ENCODE data around the gene SOX13. TPM values are rescaled to one million over a fixed set of nuclear protein-coding genes. Genes with fewer than 3 reads are reported as not detected.
"Not testable (repeated sequence)": the region's sequence is repeated elsewhere in the genome, so short reads cannot be mapped to it uniquely, and the experiment has no call there.

SOX13 gene
- 0.12 and 0.42 TPM in 2 replicates for total RNA-seq

DNA sequence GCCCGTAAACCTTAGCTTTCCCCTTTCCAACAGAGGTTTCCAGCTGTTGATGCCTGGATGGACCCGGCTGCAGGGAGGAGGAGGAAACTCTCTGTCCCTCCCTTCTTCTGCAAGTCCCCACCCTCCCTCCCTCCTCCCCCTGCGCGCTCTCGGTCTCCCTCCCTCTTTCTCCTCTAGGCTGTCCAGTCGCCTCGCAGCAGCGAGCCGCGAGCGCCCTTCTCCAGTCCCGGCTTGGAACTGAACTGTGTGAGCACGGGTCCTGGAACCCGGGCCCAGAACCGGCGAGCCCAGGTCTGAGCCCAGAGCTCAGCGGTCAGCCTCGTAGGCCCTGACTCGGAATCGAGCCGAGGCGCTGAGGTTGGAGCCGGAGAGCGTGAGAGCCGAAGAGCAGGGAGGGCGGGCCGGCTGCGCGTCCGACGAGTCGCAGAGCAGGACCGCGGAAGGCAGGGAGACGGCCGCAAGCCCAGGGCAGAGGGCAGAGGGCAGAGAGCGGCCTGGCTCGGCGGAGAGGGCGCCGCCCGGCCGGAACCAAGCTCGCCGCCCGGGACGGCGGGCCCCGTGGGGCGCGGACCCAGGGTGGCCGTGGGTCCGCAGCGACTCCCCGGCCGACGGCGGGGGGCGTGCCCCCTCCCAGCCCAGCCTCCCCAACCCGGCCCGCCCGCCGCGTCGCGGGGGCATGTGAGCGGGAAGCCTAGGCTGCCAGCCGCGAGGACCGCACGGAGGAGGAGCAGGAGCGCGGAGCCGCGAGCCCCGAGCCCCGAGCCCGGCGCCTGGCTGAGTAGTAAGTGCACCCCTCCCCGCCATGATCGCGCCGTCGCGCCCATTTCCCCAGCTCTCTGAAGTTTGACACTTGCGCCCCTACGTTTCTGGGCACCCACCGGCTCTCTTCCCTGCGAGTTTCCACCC, at the start of gene SOX13:
SOX13 (plus strand) TSS at position 185 of the 906 bp plus-strand sequence. CDS start 39,801 bp downstream, outside the sequence.
- intact Hi-C loops (cut with micrococcal nuclease) = no loop called here

DNA sequence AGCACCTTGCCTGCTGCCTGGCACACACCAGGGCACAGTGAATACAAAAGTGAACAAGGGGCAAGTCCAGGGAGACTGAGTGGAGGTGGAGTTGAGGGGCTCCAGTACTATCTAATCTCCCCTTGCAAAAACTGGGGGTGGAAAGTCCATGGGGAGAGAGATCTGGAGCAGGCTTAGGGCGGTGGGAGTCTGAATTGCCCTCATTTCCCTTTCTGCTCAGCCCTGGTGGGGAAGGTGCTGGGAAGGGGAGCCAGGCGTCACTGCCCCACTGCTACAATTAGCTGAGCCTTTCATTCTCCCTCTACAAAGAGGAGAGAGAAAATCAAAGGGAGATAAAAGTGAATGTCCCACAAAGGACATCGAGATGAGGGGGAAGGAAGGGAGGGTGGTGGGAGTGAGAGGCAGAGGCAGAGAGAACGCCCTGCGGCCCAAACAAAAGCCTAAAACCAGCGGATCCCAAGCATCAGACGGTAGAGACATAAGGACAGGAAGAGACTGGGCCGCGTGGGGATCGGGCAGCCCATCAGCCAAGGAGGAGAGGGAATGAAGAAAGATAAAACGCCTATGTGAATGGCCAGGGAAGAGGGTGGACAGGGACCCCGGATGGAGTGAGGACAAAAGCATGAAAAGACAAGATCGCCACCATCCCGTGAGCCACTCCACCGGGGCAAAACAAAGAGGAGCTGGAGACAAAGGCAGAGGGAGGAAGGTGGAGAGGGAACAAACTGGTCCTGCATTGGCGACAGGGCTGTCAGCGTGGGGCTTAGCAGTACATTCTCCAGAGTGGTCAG, 46.8 kb upstream of the SOX13 start:
- intact Hi-C loops (cut with micrococcal nuclease) = no loop called here

DNA sequence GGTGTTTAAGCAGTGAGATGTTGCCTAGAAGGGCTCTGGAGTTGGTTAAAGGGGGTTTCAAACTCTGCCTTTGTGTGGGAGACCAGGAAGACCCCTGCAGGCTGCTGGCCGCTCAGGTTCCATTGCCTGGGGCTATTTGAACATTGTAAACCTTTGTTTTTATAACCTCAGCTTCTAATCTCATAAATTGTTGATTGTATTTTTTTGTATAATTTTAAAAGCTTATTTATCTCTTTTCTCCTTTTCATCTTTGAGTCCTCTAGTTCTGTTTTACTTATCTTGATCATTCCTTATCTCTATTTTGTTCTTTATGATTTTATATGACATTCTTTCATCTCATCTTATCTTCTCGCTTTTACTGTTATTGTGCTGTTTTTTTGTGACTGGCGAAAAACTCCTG, 45.5 kb upstream of the SOX13 start:
- intact Hi-C loops (cut with micrococcal nuclease) = no loop called here

DNA sequence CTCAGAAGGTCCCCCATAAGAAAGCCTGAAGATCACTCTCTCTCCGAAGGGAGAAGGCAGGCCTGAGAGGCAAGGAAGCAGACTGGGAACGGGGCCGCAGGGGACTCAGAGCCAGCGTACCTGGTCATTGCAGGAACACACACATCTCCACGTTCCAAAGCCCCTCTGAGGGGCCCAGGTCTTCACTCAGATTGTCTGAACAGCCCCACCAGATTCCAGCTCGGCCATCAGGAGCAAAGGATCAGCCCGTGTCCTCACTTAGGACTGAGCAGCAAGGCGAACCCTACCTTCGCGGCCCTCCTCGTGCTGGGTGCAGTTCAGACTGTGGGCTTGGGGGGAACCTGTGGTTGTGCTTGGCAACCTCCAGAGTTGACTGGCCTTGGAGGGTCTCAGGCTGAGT, 43.9 kb upstream of the SOX13 start:
- intact Hi-C loops (cut with micrococcal nuclease) = no loop called here

DNA sequence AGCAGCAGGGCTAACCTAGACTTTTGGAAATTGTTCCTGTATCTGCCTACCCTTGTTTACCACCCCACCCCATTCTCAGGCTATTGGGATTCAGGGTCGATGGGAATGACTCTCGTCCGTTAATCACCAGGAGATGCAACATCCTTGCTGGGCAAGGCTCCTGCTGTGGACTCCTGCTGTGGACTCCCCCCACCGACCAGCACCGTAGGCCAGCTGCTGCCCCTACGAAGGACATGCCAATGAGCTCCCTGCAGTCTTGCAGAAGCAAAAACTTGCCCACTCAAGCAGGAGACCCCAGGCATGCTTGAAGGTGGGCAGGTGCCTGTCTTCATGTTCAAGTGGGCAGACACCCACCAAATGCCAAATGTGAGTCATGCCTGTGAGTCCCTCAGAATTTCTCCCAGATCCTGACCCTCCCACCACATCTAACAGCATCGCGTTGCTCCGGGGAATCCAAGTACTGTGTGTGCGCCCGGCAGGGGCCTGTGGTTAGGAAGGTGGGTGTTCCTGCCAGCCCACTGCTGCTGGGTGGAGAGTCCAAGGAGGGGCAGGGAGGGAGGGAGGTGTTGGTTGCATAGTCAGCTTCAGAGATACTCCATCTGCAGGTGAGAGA, 41.7 kb upstream of the SOX13 start:
- intact Hi-C loops (cut with micrococcal nuclease) = no loop called here

DNA sequence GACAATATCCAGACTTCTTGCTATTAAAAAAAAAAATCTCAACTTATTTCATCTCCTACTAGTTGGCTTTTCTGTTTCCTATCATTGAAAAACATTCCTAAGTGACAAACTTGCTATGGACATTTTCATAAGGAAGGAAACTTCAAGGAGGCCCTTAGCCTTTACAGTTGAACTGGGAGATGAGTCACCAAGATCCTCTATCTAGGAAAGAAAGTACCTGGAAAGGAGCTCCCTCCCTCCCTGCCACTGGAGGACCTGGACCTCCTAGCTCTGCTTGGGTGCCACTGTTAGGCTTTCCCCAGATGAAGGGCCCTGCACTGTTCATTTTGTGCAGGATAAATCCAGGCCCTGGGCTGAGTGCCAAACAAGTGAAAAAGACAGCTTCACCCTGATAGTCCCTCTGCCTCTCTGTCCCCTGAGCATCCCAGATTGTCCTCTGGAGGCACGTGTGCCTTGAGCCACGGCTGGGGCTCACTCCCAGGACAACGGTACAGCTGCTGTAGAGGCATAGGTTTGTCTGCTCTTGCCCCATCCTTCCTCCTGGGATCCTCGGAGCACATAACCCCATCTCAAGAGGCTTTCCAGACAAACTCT, 40.2 kb upstream of the SOX13 start:
- intact Hi-C loops (cut with micrococcal nuclease) = no loop called here

DNA sequence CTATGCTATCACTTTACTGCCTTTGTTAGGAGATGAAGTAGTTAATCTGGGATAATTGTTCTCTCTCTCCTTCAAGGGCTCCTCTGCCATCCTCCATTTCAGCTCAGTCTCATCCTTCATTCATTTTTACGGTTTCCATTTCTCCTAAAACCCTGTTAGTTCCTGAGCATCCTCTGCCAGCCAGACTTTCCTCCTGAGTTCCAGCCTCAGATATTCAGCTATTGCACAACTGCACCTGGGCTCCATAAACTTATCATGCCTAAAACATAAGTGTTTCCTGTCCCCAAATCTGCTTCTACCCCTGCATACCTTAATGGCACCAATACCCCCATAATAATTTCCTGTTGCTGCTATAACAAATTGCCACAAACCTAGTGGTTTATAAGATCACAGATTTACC, 39.6 kb upstream of the SOX13 start:
- intact Hi-C loops (cut with micrococcal nuclease) = no loop called here

DNA sequence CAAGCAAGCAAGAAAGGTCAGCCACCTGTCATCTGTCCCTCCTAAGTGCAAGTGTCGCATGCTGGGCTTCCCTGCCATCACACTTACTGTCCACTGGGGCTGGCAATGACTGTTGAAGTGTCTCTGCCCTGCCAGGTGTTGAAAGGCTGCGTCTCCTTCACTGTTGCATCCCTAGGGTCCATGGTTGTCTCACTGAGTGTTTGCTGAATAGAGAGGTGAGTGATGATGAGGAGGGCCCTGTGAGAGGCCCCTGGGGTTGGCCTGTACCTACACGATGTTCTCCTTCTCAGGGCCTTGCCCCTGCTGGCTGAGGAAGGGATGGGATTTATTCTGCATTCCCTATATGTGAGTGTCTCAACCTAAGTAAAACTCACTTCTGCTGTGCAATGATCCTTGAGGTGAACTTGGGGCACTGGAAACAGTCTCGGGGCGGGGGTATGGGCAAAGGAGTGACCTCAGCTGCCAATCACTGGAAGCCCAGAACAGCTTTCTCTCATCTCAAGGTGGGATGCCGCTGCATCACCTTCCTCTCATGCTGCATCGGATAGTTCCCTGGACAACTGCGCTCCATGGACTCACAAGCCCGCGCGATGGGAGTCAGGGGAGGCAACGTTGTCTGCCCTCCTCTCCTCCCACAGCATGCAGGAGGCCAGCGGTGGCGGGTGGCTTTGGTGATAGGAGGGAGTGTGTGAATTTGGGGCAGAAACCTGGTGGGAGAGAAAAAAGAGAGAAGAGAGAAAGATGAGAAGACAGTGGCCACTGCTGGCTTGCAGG, 35.8 kb upstream of the SOX13 start:
- intact Hi-C loops (cut with micrococcal nuclease) = no loop called here

DNA sequence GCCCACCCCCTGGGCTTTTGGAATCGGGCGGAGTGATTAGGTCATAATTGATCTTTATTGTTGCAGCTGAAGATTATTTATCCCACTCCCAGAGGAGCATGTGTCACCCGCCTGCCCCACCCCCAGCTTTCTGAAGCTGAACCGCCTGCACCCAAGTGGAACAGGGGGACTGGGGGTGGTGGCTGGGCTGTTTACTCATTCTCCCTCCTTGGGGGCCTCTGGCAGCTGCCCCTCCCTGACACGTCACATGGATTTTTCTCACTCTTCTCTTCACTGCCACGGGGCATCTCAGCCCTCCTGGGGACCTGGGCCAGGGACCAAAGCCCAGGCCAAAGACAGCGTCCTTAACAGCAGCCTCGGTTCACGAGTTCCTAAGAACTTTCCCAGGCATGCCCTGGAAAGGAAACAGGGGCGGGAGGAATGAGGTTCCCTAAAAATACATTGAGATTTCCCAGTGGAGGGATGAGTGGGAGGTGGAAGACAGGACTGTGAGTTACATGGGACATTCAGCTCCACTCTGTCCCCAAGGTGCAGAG, 31.6 kb upstream of the SOX13 start:
- intact Hi-C loops (cut with micrococcal nuclease) = no loop called here

DNA sequence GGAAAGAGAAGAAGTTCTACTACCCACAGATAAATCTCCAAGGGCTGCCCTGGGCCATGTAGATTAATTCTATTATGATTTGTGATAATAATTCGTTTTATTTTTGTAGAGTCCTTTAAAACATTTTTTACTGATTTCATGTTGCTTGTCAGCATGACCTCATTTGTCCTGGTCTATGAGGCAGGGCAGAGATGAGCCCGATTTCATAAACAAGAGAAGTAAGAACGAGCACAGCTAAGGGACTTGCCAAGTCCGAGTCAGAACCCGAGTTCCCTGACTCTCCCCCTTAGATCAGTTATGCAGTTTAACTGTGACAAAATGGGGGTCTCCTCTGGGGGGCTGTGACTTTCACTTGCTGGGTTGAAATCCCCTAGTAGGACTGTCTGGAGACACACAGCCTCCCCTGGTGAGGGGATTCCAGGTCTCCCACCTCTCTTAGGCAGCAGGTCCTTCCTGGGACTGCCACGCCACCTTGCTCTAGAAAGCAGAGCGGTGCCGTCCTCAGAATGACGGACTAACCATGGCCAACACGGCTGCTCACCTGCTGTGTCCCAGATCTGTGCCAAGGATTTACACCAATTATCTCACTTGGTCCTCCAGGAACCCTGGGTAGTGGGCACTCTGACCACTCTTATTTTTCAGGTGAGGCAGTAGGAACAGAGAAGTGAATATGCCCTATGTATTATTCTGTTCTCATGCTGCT, 31.0 kb upstream of the SOX13 start:
- intact Hi-C loops (cut with micrococcal nuclease) = no loop called here

DNA sequence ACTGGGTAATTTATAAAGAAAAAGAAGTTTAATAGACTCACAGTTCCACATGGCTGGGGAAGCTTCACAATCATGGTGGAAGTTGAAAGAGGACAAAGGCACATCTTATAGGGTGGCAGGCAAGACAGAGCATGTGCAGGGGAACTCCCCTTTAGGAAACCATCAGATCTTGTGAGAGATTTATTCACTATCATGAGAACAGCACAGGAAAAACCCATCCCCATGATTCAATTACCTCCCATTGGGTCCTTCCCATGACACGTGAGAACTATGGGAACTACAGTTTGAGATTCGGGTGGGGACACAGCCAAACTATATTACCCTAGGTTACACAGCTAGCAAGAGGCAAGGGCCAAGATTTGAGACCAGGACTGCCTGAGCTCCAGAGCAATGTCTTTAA, 30.4 kb upstream of the SOX13 start:
- intact Hi-C loops (cut with micrococcal nuclease) = no loop called here

DNA sequence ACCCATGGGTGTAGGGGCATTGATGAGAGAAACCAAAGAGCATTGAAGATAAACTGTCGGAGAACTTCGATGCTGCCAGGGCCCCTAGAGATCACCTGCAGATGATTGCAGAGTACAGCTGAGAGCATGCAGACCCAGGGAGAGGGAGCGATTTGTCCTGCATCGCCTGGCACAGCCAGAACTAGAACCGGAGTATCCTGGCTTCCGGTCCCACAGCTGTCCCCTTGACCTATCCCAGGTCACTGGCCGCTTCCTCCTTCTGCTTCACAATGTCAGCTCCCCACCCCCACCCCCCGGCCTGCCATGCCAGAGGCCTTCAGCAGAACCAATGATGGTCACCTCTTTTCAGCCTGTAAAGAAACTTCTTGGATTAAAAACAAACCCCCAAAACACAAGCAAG, 29.2 kb upstream of the SOX13 start:
- intact Hi-C loops (cut with micrococcal nuclease) = no loop called here

DNA sequence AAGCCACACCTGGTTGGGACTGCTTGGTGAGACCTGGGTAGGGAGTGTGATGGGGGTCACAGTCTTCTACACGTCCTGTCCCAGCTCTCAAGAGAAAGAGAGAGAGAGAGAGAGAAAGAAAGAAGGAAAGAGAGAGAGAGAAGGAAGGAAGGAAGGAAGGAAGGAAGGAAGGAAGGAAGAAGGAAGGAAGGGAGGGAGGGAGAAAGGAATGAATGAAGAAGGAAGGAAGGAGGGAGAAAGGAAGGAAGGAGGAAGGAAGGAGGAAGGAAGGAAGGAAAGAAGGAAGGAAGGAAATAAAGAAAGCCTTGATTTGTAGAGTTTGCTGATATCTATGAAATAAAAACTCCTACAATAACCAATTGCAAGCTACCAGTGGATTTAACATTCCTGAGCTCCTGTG, 28.5 kb upstream of the SOX13 start:
- intact Hi-C loops (cut with micrococcal nuclease) = no loop called here

DNA sequence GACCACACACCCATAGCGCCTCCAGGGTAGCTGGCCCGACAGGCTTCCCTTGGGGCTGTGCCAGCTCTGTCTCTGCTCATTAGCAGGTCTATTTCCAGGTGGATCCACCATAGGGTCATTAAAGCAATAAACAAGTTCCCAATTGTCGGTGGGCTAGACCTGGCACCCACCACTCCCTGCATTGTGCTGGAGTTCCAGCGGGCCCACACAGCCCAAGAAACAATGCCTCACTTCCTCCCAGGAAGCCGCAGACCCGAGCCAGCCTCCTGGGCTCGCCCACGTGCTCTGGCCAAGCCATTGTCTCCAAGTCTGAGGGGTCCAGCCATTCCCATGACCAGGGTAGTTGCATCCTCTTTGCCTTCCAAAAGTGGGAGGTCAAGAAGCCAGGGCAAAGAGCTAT, 27.5 kb upstream of the SOX13 start:
- intact Hi-C loops (cut with micrococcal nuclease) = no loop called here

DNA sequence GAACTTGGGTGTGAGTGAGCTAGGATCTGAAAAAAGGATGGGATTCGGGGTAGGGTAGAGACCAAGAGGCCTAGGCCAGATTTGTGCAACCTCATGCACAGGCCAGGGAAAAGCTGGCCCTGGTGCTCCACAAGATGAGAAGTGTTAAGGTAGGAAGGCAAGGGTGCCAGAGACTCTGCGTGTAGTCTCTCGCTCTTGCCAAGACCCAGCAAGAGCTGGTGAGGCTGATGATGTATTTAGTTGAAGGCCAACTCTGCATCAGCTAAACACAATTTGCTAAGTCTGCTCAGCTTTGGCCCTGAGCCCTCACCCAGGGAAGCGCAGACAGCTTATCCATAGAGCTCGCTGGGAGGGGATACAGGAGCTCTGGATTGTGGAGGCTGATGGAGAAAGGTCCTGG, 26.6 kb upstream of the SOX13 start:
- intact Hi-C loops (cut with micrococcal nuclease) = no loop called here

DNA sequence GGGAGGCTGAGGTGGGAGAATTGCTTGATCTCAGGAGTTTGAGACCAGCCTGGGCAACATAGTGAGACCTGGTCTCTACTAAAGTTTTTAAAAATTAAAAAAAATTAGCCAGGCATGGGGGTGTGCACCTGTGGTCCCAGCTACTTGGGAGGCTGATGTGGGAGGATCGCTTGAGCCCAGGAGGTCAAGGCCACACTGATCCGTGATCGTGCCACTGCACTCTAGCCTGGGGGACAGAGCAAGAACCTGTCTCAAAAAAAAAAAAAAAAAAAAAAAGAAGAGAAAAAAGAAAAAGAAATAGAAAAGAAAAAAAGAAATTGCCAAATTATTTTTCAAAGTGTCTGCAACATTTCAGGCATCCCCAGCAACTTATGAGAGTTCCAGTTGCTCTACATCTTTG, 24.1 kb upstream of the SOX13 start:
- intact Hi-C loops (cut with micrococcal nuclease) = not testable (repeated sequence)

DNA sequence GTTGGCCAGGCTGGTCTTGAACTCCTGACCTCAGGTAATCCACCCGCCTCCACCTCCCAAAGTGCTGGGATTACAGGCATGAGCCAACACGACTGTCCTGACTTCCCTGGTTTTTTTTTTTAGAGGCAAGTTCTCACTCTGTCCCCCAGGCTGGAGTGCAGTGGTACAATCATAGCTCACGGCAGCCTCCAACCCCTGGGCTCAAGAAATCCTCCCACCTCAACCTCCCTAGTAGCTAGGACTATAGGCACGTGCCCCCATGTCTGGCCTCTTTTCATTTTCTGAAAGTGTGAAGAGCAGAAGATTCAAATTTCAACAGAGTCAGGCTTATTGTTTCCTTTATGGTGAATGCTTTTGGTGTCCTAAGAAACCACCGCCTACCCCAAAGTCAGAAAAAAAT, 21.7 kb upstream of the SOX13 start:
- intact Hi-C loops (cut with micrococcal nuclease) = no loop called here

DNA sequence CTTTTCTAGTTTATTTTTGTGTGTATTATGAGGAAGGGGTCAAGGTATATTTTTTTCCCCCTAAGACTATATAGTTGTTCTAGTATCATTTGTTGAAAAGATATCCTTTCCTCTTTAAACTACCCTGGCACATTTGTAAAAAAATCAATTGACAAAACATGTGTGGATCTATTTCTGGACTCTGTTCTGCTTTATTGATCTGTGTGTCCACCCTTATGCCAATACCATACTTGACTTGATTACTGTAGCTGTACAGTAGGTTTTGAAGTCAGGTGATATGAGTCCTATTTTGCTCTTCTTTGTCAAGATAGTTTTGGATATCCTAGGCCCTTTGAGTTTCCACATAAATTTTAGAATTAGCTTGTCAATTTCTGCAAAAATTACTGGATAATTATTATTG, 21.2 kb upstream of the SOX13 start:
- intact Hi-C loops (cut with micrococcal nuclease) = no loop called here

DNA sequence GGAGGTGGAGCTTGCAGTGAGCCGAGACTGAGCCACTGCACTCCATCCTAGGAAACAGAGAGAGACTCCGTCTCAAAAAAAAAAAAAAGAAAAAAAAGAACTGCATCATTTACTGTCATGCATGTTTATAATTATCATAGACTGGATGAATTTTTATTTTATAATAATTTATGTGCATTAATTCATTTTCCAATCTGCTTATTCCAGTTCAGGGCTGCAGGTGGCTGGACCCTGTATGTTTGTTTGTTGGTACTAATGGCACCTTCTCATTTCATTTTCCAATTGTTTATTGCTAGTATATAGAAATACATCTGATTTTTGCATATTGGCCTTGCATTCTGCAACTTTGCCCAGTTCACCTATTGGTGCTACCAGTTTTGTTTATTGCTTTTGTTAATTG, 19.0 kb upstream of the SOX13 start:
- intact Hi-C loops (cut with micrococcal nuclease) = no loop called here

DNA sequence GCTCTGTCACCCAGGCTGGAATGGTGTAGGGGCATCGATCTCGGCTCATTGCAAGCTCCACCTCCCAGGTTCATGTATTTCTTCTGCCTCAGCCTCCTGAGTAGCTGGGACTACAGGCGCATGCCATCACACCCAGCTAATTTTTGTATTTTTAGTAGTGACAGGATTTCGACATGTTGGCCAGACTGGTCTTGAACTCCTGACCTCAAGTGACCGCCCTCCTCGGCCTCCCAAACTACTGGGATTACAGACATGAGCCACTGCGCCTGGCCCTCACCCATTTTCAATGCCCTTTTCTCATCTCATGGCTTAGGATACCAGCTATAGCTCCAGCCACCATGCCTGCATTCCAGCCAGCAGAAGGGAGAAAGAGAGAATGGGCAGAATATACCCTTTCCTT, 12.9 kb upstream of the SOX13 start:
- intact Hi-C loops (cut with micrococcal nuclease) = no loop called here

Measured in T-helper 1 cell treated with Interleukin-12 subunit alpha and Interleukin-12 subunit beta and Interleukin-4 antibody, amounts not matched to agents 30 ng/mL and 1 ng/mL, for 36 hours (primary cell).